Prostate gland (tissue), 1 donor: Measurements from ENCODE around the gene DGKG.

Experiments used
- POLR2A ChIP-seq: fragments of 450-650 bp; IDR thresholded peaks from one replicate; pipeline ENCODE4 v1.6.1; 2016; ENCODE audit warnings: antibody characterized with exemption, mild to moderate bottlenecking
- POLR2AphosphoS5 ChIP-seq: sonication (generic); formaldehyde crosslinking; IDR thresholded peaks from one replicate; pipeline ENCODE4 v1.6.1; 2017; ENCODE audit warnings: antibody characterized with exemption

- TF ChIP-seq POLR2AphosphoS5 (no peak), POLR2A (no peak)
These were observed 12.3 kb upstream of the DGKG start for GRCh38 chr3:186374376-186374775.
